ENCODE data around the gene EXTL2.

EXTL2 gene

DNA sequence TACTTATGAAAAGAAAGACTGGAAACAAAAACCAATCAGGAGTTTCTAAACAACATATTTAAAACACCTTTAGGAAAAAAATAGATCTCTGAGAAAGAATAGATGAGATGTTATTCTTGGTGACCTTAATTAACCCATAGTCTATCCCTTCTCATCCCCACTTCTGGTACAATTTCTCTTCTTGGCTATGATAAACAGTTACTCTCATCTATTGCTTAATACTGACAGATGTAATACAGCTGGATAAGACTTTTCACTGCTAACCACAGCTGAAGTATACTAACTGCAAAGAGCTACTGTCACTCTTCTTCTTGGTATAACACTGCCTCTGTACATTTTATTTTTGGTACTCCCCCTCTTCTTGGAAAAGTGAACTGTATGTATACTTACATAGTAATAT, 15.2 kb downstream of the EXTL2 start:
- Histone ChIP-seq H3K4me1 (ENCODE audit: low read length) (no peaks in the 10 kb centered on the region), H3K9ac (ENCODE audit: low read length) (no peak overlapping the region)
- no peak for DNase-seq

DNA sequence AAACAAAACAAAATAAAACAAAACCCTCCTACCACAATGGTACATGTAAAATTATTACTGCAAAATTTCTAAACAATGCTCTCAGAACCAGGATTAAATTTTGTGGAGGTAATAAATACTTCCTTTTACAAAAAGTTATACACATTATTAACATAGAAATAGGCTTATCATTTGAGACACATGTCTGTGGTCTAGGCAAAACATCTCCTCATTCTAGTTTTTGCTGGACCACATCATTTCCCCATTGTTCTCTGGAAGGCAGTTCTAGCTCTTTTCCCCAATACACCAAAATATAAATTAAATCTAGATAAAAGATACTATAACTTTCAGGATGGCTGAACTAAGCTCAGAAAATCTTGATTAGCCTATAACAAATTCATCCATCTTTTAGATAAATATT, 18.4 kb downstream of the EXTL2 start:
- Histone ChIP-seq H3K4me3 (ENCODE audit: low read length) (no peak overlapping the region), H3K9me2 (replicated peaks; ENCODE audit: insufficient read depth, low read length) (no peaks in the 10 kb centered on the region), H3K36me3 (replicated peaks; ENCODE audit: insufficient read depth, low read length) (no peaks in the 10 kb centered on the region), H3K4me2 (ENCODE audit: low read depth, low read length) (no peak overlapping the region), H3K27me3 (replicated peaks; ENCODE audit: insufficient read depth, low read length) (no peaks in the 10 kb centered on the region), H3K27ac (ENCODE audit: low read length) (no peak overlapping the region), H4K20me1 (ENCODE audit: insufficient read depth, low read length) (no peaks in the 10 kb centered on the region), H3F3A (ENCODE audit: insufficient read depth, low read length) (no peaks in the 10 kb centered on the region), H3K4me1 (ENCODE audit: low read length) (no peaks in the 10 kb centered on the region), H3K79me2 (ENCODE audit: low read length) (no peaks in the 10 kb centered on the region), H2AFZ (ENCODE audit: low read length) (no peak overlapping the region), H3K9me3 (replicated peaks; ENCODE audit: insufficient read depth, low read length) (no peaks in the 10 kb centered on the region), H3K9ac (ENCODE audit: low read length) (no peak overlapping the region)
- TF ChIP-seq EZH2 (optimal IDR thresholded peaks at IDR 0.05; ENCODE audit: low read depth, low read length) (no peak), EZH2phosphoT487 (IDR thresholded peaks at IDR 0.05; ENCODE audit: low read length) (no peak)
- TF ChIP-seq, protein P1, sequence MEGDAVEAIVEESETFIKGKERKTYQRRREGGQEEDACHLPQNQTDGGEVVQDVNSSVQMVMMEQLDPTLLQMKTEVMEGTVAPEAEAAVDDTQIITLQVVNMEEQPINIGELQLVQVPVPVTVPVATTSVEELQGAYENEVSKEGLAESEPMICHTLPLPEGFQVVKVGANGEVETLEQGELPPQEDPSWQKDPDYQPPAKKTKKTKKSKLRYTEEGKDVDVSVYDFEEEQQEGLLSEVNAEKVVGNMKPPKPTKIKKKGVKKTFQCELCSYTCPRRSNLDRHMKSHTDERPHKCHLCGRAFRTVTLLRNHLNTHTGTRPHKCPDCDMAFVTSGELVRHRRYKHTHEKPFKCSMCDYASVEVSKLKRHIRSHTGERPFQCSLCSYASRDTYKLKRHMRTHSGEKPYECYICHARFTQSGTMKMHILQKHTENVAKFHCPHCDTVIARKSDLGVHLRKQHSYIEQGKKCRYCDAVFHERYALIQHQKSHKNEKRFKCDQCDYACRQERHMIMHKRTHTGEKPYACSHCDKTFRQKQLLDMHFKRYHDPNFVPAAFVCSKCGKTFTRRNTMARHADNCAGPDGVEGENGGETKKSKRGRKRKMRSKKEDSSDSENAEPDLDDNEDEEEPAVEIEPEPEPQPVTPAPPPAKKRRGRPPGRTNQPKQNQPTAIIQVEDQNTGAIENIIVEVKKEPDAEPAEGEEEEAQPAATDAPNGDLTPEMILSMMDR (IDR thresholded peaks at IDR 0.05; ENCODE audit: low read length) = no peak
- no peak for DNase-seq

More for the DNA sequence above, 15.2 kb downstream of the EXTL2 start:
- Histone ChIP-seq H3K4me2 (ENCODE audit: low read depth, low read length) (no peak overlapping the region), H3K27me3 (replicated peaks; ENCODE audit: insufficient read depth, low read length) (no peaks in the 10 kb centered on the region), H3K9me3 (replicated peaks; ENCODE audit: insufficient read depth, low read length) (no peaks in the 10 kb centered on the region), H3K27ac (ENCODE audit: low read length) (no peak overlapping the region), H4K20me1 (ENCODE audit: insufficient read depth, low read length) (no peaks in the 10 kb centered on the region), H2AFZ (ENCODE audit: low read length) (no peak overlapping the region), H3F3A (ENCODE audit: insufficient read depth, low read length) (no peaks in the 10 kb centered on the region), H3K36me3 (replicated peaks; ENCODE audit: insufficient read depth, low read length) (no peaks in the 10 kb centered on the region), H3K79me2 (ENCODE audit: low read length) (no peaks in the 10 kb centered on the region), H3K4me3 (ENCODE audit: low read length) (no peak overlapping the region), H3K9me2 (replicated peaks; ENCODE audit: insufficient read depth, low read length) (no peaks in the 10 kb centered on the region)
- TF ChIP-seq EZH2phosphoT487 (IDR thresholded peaks at IDR 0.05; ENCODE audit: low read length) = no peak
- TF ChIP-seq, protein P1 (IDR thresholded peaks at IDR 0.05; ENCODE audit: low read length) = no peak
- TF ChIP-seq EZH2 (optimal IDR thresholded peaks at IDR 0.05; ENCODE audit: low read depth, low read length) = no peak

DNA sequence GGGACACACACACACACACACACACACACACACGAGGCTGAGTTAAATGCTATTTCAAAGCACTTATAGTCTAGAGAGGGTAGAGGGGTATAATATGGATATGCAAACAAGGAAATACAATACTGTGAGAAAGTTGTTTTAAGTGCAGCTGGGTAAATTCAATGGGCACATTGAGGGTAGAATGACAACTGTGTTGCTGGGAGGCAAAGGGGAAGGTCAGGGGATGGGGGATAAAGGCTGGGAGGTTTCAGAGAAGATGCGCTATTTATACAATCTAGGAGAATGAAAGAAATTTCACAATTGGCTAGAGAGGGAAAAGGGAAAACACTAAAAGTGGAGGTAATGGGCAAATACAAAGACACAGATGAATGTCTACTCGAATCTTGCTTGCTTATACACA, 19.4 kb downstream of the EXTL2 start:
- Histone ChIP-seq H3K9me3 (replicated peaks; ENCODE audit: insufficient read depth, low read length) (no peaks in the 10 kb centered on the region), H2AFZ (ENCODE audit: low read length) (no peak overlapping the region), H3F3A (ENCODE audit: insufficient read depth, low read length) (no peaks in the 10 kb centered on the region), H3K4me1 (ENCODE audit: low read length) (no peaks in the 10 kb centered on the region), H3K9me2 (replicated peaks; ENCODE audit: insufficient read depth, low read length) (no peaks in the 10 kb centered on the region), H3K4me2 (ENCODE audit: low read depth, low read length) (no peak overlapping the region), H3K9ac (ENCODE audit: low read length) (no peak overlapping the region), H4K20me1 (ENCODE audit: insufficient read depth, low read length) (no peaks in the 10 kb centered on the region), H3K79me2 (ENCODE audit: low read length) (no peaks in the 10 kb centered on the region), H3K36me3 (replicated peaks; ENCODE audit: insufficient read depth, low read length) (no peaks in the 10 kb centered on the region), H3K27me3 (replicated peaks; ENCODE audit: insufficient read depth, low read length) (no peaks in the 10 kb centered on the region), H3K27ac (ENCODE audit: low read length) (no peak overlapping the region), H3K4me3 (ENCODE audit: low read length) (no peak overlapping the region)
- TF ChIP-seq, protein P1 (IDR thresholded peaks at IDR 0.05; ENCODE audit: low read length) = no peak
- TF ChIP-seq EZH2phosphoT487 (IDR thresholded peaks at IDR 0.05; ENCODE audit: low read length) (no peak), EZH2 (optimal IDR thresholded peaks at IDR 0.05; ENCODE audit: low read depth, low read length) (no peak)
- DNase-seq = no peak
